Body of pancreas (tissue), 4 donors: Measurements from ENCODE around the gene ZNF212. TPM values are rescaled to one million over a fixed set of nuclear protein-coding genes. Genes with fewer than 3 reads are reported as not detected.
"Not testable (repeated sequence)": the region's sequence is repeated elsewhere in the genome, so short reads cannot be mapped to it uniquely, and the experiment has no call there.

Source experiments
- ATAC-seq: fragments of 150-250 bp; one replicate; pipeline ENCODE4 v1.9.1; 2016
- DNase-seq, 4 donors: peaks; one replicate each; pipeline ENCODE4 v3.0.0-alpha.2; 2019
- H3K27ac ChIP-seq, 4 donors: fragments of 200-600 bp; sonication (generic); 1 replicate in 3 of 4; 2 replicates in 1 of 4; pipeline versions ENCODE4 v1.5.1 to v1.6.1; 2016 to 2019; ENCODE audit warnings: mild to moderate bottlenecking in 1 of 4, mixed read lengths in 1 of 4, moderate library complexity in 1 of 4
- H3K27me3 ChIP-seq, 2 donors: fragments of 200-600 bp; sonication (generic); one replicate each; pipeline ENCODE4 v1.6.0; 2016; ENCODE audit warnings: mild to moderate bottlenecking in 1 of 2
- H3K36me3 ChIP-seq, 2 donors: fragments of 200-600 bp; sonication (generic); replicated peaks in 1 of 2; 2 replicates each; pipeline ENCODE4 v1.5.1; 2016; ENCODE audit warnings: low read depth in 2 of 2; ENCODE audit not compliant: insufficient read depth in 1 of 2
- H3K4me1 ChIP-seq: fragments of 200-600 bp; sonication (generic); one replicate; pipeline ENCODE4 v1.6.0; 2016
- H3K4me3 ChIP-seq, 2 donors: fragments of 200-600 bp; sonication (generic); 1 replicate in 1 of 2; 2 replicates in 1 of 2; pipeline ENCODE4 v1.5.1; 2016 to 2019
- H3K9me3 ChIP-seq, 3 donors: fragments of 200-600 bp; sonication (generic); 1 replicate in 2 of 3; 2 replicates in 1 of 3; pipeline ENCODE4 v1.5.1; 2016
- POLR2A ChIP-seq, 3 donors: fragments of 450-650 bp; IDR thresholded peaks; one replicate each; pipeline ENCODE4 v1.6.1; 2016; ENCODE audit warnings: antibody characterized with exemption in 3 of 3, mild to moderate bottlenecking in 2 of 3
- WGBS, 2 donors: methylation state at CpG; one replicate each; pipeline ENCODE4 v1.1.5; 2017; 5-methylcytosine and 5-hydroxymethylcytosine counted together
- intact Hi-C: fragments of 100-400 bp; cut with DNase I; formaldehyde crosslinking; loops from one replicate; pipeline ENCODE4 v1.15.1; 2023
- total RNA-seq, 2 donors: library from RNA; depleted of rRNA; stranded (reverse); fragments of >200 nt; gene quantifications; one replicate each; pipeline ENCODE4 v1.1.0, GENCODE V29; 2016
- TF ChIP-seq, protein P1 (sequence below), 7 experiments: fragments of 450-650 bp in 4 of 7; fragments of 200-600 bp in 3 of 7; sonication (generic) in 3 of 7; IDR thresholded peaks; one replicate each; pipeline ENCODE4 v1.5.1; 2016 to 2019; ENCODE audit warnings: antibody characterized with exemption in 7 of 7

ZNF212 gene
- total RNA-seq, 2 donors from 2014 or later, result 5.7 to 6.6 TPM

DNA sequence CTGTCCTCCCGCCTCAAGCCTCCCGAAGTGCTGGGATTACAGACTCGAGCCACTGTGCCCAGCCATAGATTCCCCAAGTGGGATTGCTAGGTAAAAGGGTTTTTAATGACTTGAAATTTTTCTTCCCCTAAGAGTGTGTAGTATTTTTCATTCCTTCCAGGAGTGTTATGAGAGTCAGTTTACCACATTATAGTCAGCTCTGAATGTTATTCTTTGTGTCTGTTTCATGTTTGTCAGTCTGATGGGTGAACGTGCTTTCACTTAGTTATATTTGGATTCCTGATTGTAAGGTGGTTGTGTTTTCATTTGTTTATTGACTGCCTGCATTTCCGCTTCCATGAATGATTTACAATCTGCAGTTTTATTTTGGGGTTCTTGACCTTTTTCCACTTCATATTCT is 6.3 kb downstream of the ZNF212 start:
- DNase-seq (no peak), ATAC-seq (no peak)
- 81 to 89% methylated on average over 5 of the region's 5 CpGs for WGBS, 2 donors
- intact Hi-C loops, result no loop called here
- H3K4me3 ChIP-seq, result no peak overlapping the region
- H3K9me3 ChIP-seq, result no peaks in the 10 kb centered on the region
- TF ChIP-seq, protein P1, sequence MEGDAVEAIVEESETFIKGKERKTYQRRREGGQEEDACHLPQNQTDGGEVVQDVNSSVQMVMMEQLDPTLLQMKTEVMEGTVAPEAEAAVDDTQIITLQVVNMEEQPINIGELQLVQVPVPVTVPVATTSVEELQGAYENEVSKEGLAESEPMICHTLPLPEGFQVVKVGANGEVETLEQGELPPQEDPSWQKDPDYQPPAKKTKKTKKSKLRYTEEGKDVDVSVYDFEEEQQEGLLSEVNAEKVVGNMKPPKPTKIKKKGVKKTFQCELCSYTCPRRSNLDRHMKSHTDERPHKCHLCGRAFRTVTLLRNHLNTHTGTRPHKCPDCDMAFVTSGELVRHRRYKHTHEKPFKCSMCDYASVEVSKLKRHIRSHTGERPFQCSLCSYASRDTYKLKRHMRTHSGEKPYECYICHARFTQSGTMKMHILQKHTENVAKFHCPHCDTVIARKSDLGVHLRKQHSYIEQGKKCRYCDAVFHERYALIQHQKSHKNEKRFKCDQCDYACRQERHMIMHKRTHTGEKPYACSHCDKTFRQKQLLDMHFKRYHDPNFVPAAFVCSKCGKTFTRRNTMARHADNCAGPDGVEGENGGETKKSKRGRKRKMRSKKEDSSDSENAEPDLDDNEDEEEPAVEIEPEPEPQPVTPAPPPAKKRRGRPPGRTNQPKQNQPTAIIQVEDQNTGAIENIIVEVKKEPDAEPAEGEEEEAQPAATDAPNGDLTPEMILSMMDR (IDR thresholded peaks at IDR 0.05), result no peak
- no peak for TF ChIP-seq POLR2A (IDR thresholded peaks at IDR 0.05)
- H3K4me1 ChIP-seq, result peaks cover 9% of the 10 kb centered on the region
- H3K27ac ChIP-seq, result no peak overlapping the region
- H3K36me3 ChIP-seq, result peaks cover 0 to 3% of the 10 kb centered on the region in 2 donors
- H3K27me3 ChIP-seq, result no peaks in the 10 kb centered on the region

DNA sequence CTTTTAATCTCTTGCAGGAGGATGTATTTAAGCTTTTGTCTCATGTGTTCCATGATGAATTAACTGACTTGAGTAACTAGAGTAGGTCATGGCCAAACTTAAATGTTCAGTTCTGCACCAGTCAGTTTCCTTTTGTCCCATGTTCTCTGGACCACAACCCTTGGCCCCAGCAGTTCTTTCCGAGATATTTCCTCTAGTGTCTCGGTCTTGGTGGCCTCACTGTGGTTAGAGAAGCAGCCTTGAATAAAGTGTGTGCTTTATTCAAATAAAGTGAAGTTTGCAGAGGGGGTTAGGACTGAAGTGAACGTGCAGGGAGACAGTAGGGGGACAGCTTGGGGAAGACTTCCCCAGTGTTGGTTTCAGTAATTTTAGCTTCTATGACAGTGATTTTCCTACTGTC is 9.3 kb downstream of the ZNF212 start:
- ATAC-seq, result no peak
- WGBS, 2 donors, result 63 to 81% methylated on average over 3 of the region's 3 CpGs

DNA sequence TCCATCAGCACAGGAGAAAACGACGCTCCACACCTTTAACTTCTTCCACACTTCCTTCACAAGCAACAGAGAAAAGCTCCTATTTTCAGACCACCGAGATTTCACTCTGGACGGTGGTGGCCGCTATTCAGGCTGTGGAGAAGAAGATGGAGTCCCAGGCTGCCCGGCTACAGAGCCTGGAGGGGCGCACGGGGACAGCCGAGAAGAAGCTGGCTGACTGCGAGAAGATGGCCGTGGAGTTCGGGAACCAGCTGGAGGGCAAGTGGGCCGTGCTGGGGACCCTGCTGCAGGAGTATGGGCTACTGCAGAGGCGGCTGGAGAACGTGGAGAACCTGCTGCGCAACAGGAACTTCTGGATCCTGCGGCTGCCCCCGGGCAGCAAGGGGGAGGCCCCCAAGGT is 10.7 kb downstream of the ZNF212 start:
- H3K4me1 ChIP-seq, intact Hi-C loops, ATAC-seq, H3K27me3 ChIP-seq, H3K9me3 ChIP-seq, H3K27ac ChIP-seq, H3K4me3 ChIP-seq, DNase-seq: not testable (repeated sequence)
- WGBS, 2 donors, result 89 to 92% methylated on average over 17 to 18 of the region's 18 CpGs
- peaks cover 0 to 25% of the 10 kb centered on the region in 2 donors for H3K36me3 ChIP-seq

More for the DNA sequence above, 9.3 kb downstream of the ZNF212 start:
- H3K4me1 ChIP-seq, result no peaks in the 10 kb centered on the region
- no peaks in the 10 kb centered on the region for H3K9me3 ChIP-seq
- H3K36me3 ChIP-seq, result peaks cover 0 to 16% of the 10 kb centered on the region in 2 donors
- H3K27ac ChIP-seq, result no peak overlapping the region
- TF ChIP-seq, protein P1 (IDR thresholded peaks at IDR 0.05), result no peak
- no peak for TF ChIP-seq POLR2A (IDR thresholded peaks at IDR 0.05)
- intact Hi-C loops, result no loop called here
- H3K4me3 ChIP-seq, result no peak overlapping the region
- no peaks in the 10 kb centered on the region for H3K27me3 ChIP-seq
- no peak for DNase-seq

GRCh38 chr7:149251518-149251917 is 12.1 kb downstream of the ZNF212 start:
- peaks cover 0 to 28% of the 10 kb centered on the region in 2 donors for H3K36me3 ChIP-seq
- ATAC-seq, H3K4me3 ChIP-seq, DNase-seq, H3K4me1 ChIP-seq, intact Hi-C loops, H3K27ac ChIP-seq, H3K9me3 ChIP-seq, H3K27me3 ChIP-seq: not testable (repeated sequence)
- WGBS, 2 donors, result 92 to 94% methylated on average over 10 of the region's 10 CpGs

- H3K4me3 ChIP-seq, result no peak overlapping the region
- WGBS, 2 donors, result 95 to 96% methylated on average over 2 of the region's 2 CpGs
- no peak overlapping the region for H3K27ac ChIP-seq
- H3K27me3 ChIP-seq, result no peaks in the 10 kb centered on the region
- no peak for ATAC-seq
- no peaks in the 10 kb centered on the region for H3K4me1 ChIP-seq
- intact Hi-C loops, result no loop called here
- H3K36me3 ChIP-seq, result peaks cover 0 to 28% of the 10 kb centered on the region in 2 donors
- H3K9me3 ChIP-seq, result no peaks in the 10 kb centered on the region
- no peak for DNase-seq
- TF ChIP-seq, protein P1 (IDR thresholded peaks at IDR 0.05), result no peak
- TF ChIP-seq POLR2A (IDR thresholded peaks at IDR 0.05), result no peak
These were observed 12.9 kb downstream of the ZNF212 start for GRCh38 chr7:149252378-149252777.

- ATAC-seq (no peak), DNase-seq (no peak)
- intact Hi-C loops, result no loop called here
- H3K9me3 ChIP-seq, result no peaks in the 10 kb centered on the region
- 92 to 94% methylated on average over 6 to 7 of the region's 7 CpGs for WGBS, 2 donors
- H3K36me3 ChIP-seq, result peaks cover 0 to 28% of the 10 kb centered on the region in 2 donors
- H3K4me1 ChIP-seq, result no peaks in the 10 kb centered on the region
- H3K27ac ChIP-seq, result no peak overlapping the region
- TF ChIP-seq, protein P1 (IDR thresholded peaks at IDR 0.05), result no peak
- TF ChIP-seq POLR2A (IDR thresholded peaks at IDR 0.05), result no peak
- no peaks in the 10 kb centered on the region for H3K27me3 ChIP-seq
- H3K4me3 ChIP-seq, result no peak overlapping the region
These were observed 14.2 kb downstream of the ZNF212 start for GRCh38 chr7:149253665-149254064.
